NCI-H2171 (cell line): Measurements from ENCODE around the gene CDO1.

Experiments
- DNase-seq: peaks from one replicate; lab custom pipeline; 2025; lab: John Stamatoyannopoulos, UW

CDO1 gene

GRCh38 chr5:115785381-115786065 lies 30.9 kb downstream of the CDO1 start:
- DNase-seq, result no peak

- DNase-seq, result no peak
These were observed 38.0 kb downstream of the CDO1 start for GRCh38 chr5:115778417-115778816.

GRCh38 chr5:115776989-115777388 lies 39.5 kb downstream of the CDO1 start:
- no peak for DNase-seq

GRCh38 chr5:115775999-115776398 lies 40.5 kb downstream of the CDO1 start:
- DNase-seq, result no peak

- DNase-seq, result peak; percentile 60
These were observed 41.8 kb downstream of the CDO1 start for GRCh38 chr5:115774684-115775083.

- no peak for DNase-seq
These were observed 43.6 kb downstream of the CDO1 start for GRCh38 chr5:115772731-115773475.

- no peak for DNase-seq
These were observed 46.0 kb downstream of the CDO1 start for GRCh38 chr5:115770466-115770865.

- DNase-seq, result no peak
These were observed 49.0 kb downstream of the CDO1 start for GRCh38 chr5:115767424-115767823.

- no peak for DNase-seq
These were observed 49.9 kb downstream of the CDO1 start for GRCh38 chr5:115766608-115767007.

- no peak for DNase-seq
These were observed 58.1 kb downstream of the CDO1 start for GRCh38 chr5:115758356-115758755.

GRCh38 chr5:115755675-115756074 lies 60.8 kb downstream of the CDO1 start:
- DNase-seq, result no peak
